ENCODE data around the gene TUBGCP3. TPM values are rescaled to one million over a fixed set of nuclear protein-coding genes. Genes with fewer than 3 reads are reported as not detected.

The TUBGCP3 gene
- total RNA-seq, 1 experiment from 2014 or later, result 51.1 TPM

DNA sequence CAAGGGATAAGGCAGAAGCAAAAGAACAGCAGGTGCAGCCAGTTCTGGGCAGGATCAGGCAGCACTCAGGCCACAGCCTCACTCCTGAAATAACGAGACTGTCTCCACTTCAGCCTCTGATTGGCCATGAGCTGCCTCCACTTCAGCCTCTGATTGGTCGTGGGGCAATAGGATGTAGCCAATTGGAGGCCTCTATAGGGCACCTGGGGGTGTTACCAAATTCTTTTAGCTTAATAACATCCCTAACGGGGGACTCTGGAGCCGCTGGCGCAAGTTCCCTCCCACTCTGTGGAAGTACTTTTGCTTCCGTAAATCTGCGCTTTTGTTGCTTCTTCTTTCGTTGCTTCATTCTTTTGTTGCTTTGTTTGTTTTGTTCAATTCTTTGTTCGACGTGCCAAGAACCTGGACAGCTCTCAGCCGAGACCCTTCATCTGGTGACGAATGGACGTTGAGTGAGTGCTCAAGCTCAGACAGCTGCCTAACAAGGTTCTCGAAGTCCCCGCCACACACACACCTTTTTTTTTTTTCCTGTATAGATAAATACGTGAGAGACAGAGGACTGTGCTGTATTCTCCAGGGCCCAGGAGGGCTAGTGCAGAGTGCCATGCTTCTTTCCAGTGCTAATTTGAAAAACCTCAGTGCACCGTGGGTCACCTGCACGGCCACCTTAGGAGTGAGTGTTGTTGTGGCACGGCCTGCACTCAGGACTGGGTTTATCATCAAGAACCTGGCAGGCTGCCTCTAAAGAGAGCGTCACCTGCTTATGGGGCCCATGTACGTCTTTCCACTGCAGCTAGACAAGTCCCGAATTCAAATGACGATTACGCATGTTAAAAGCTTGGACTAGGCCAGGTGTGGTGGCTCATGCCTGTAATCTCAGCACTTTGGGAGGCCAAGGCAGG lies 32.0 kb upstream of the TUBGCP3 start:
- TF ChIP-seq CTCF (IDR thresholded peaks at IDR 0.05; ENCODE audit: insufficient read depth in 1 of 2, low read depth in 1 of 2, low read length in 1 of 2, severe bottlenecking in 1 of 2, unreplicated experiment in 1 of 2), result no peak
- Mint-ChIP-seq H3K4me1 (ENCODE audit: low read depth, unreplicated experiment) (peaks cover 6% of the 10 kb centered on the region), H3K27me3 (ENCODE audit: insufficient read depth, unreplicated experiment) (peaks cover 4% of the 10 kb centered on the region), H3K4me3 (ENCODE audit: unreplicated experiment) (peak overlapping the region; percentile 61), H3K9me3 (ENCODE audit: unreplicated experiment) (no peaks in the 10 kb centered on the region), H3K36me3 (ENCODE audit: insufficient read depth, unreplicated experiment) (no peaks in the 10 kb centered on the region), H3K27ac (ENCODE audit: unreplicated experiment) (no peak overlapping the region)
- H3K27me3 ChIP-seq (replicated peaks; ENCODE audit: control insufficient read depth, insufficient read depth, low read length), result no peaks in the 10 kb centered on the region
- no TSS peak for BruUV-seq (replicated peaks)
- no peaks in the 10 kb centered on the region for H3K36me3 ChIP-seq (ENCODE audit: control insufficient read depth, insufficient read depth, low read length)
- CTCF ChIA-PET, result interaction anchor here (0.6 to 0.7 kb wide), 2 partner anchors 567 to 1739 kb away, joined by 3 to 11 read pairs; no protein-coding TSS in a partner anchor
- POLR2A ChIA-PET, result no interaction called here
- no peaks in the 10 kb centered on the region for H3K9me3 ChIP-seq
- intact Hi-C loops (cut with micrococcal nuclease; ENCODE audit: unreplicated experiment), result loop anchor here (5.0 kb wide), 3 partner anchors 52 to 252 kb away; no protein-coding TSS in a partner anchor
- H3K4me3 ChIP-seq (ENCODE audit: low read depth, low read length), result no peak overlapping the region
- H3K4me1 ChIP-seq, result peaks cover 10% of the 10 kb centered on the region
- DNase-seq, result peak; percentile 39 to 68

- Mint-ChIP-seq H3K27me3 (ENCODE audit: insufficient read depth, unreplicated experiment) (peaks cover 5% of the 10 kb centered on the region), H3K9me3 (ENCODE audit: unreplicated experiment) (no peaks in the 10 kb centered on the region), H3K4me3 (ENCODE audit: unreplicated experiment) (no peak overlapping the region), H3K4me1 (ENCODE audit: low read depth, unreplicated experiment) (peaks cover 6% of the 10 kb centered on the region), H3K27ac (ENCODE audit: unreplicated experiment) (no peak overlapping the region), H3K36me3 (ENCODE audit: insufficient read depth, unreplicated experiment) (no peaks in the 10 kb centered on the region)
- ChIA-PET POLR2A (no interaction called here), CTCF (no interaction called here)
- Histone ChIP-seq H3K27me3 (replicated peaks; ENCODE audit: control insufficient read depth, insufficient read depth, low read length) (no peaks in the 10 kb centered on the region), H3K36me3 (ENCODE audit: control insufficient read depth, insufficient read depth, low read length) (no peaks in the 10 kb centered on the region), H3K9me3 (no peaks in the 10 kb centered on the region), H3K4me1 (peaks cover 10% of the 10 kb centered on the region), H3K4me3 (ENCODE audit: low read depth, low read length) (no peak overlapping the region)
- TF ChIP-seq CTCF (IDR thresholded peaks at IDR 0.05; ENCODE audit: insufficient read depth in 1 of 2, low read depth in 1 of 2, low read length in 1 of 2, severe bottlenecking in 1 of 2, unreplicated experiment in 1 of 2), result no peak
- intact Hi-C loops (cut with micrococcal nuclease; ENCODE audit: unreplicated experiment), result loop anchor here (5.0 kb wide), 3 partner anchors 54 to 254 kb away; no protein-coding TSS in a partner anchor
- BruUV-seq (replicated peaks), result no TSS peak
- DNase-seq, result no peak
Measured at GRCh38 chr13:112618501-112618900, 30.5 kb upstream of the TUBGCP3 start.

DNA sequence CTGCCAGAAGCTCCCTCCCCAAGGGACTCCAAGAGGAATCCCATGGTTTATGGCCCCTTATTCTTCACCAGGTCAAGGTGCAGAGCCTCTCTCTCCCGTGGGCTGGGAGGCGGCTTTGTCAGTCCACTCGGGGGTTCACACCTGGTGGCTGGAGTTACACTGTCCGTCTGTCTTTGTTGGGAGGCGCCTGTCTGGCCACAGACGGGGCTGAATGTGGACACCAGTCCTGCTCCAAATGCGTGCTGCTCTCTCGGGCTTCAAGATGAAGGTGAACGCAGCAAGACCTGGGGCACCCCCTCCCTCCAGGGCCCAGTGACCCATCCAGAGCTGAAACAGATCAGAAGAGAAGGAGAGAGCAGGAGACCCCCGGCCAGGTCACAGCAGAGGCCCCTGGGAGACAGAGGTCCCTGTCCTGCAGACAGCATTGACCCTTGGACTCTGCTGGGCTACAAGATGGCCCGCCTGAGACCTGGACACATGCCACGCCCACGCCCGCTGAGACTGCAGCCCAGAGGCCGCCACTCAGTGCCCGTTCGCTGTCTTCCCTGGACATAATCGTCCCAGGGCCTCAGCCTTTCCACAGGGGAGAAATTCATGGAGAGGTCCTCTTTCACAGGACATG lies 29.9 kb upstream of the TUBGCP3 start:
- Histone ChIP-seq H3K4me1 (peaks cover 10% of the 10 kb centered on the region), H3K4me3 (ENCODE audit: low read depth, low read length) (no peak overlapping the region), H3K9me3 (no peaks in the 10 kb centered on the region), H3K27me3 (replicated peaks; ENCODE audit: control insufficient read depth, insufficient read depth, low read length) (no peaks in the 10 kb centered on the region), H3K36me3 (ENCODE audit: control insufficient read depth, insufficient read depth, low read length) (no peaks in the 10 kb centered on the region)
- Mint-ChIP-seq H3K27me3 (ENCODE audit: insufficient read depth, unreplicated experiment) (peaks cover 5% of the 10 kb centered on the region), H3K9me3 (ENCODE audit: unreplicated experiment) (no peaks in the 10 kb centered on the region), H3K36me3 (ENCODE audit: insufficient read depth, unreplicated experiment) (no peaks in the 10 kb centered on the region), H3K4me1 (ENCODE audit: low read depth, unreplicated experiment) (peaks cover 6% of the 10 kb centered on the region), H3K4me3 (ENCODE audit: unreplicated experiment) (no peak overlapping the region), H3K27ac (ENCODE audit: unreplicated experiment) (no peak overlapping the region)
- no TSS peak for BruUV-seq (replicated peaks)
- DNase-seq, result no peak
- intact Hi-C loops (cut with micrococcal nuclease; ENCODE audit: unreplicated experiment), result loop anchor here (5.0 kb wide), 3 partner anchors 54 to 254 kb away; no protein-coding TSS in a partner anchor
- TF ChIP-seq CTCF (IDR thresholded peaks at IDR 0.05; ENCODE audit: insufficient read depth in 1 of 2, low read depth in 1 of 2, low read length in 1 of 2, severe bottlenecking in 1 of 2, unreplicated experiment in 1 of 2), result no peak
- ChIA-PET POLR2A (no interaction called here), CTCF (no interaction called here)

Measured in Caco-2 (cell line).